Fibroblast of lung (primary cell): Measurements from ENCODE around the gene EML4.
"Not testable (repeated sequence)": the region's sequence is repeated elsewhere in the genome, so short reads cannot be mapped to it uniquely, and the experiment has no call there.

Experiments
- EZH2 ChIP-seq: IDR thresholded peaks from 2 replicates; pipeline ENCODE4 v1.5.1; 2012; ENCODE audit warnings: low read length, control low read depth, mild to moderate bottlenecking; ENCODE audit errors: missing control alignments
- TF ChIP-seq, protein P1 (sequence below), 2 donors: IDR thresholded peaks in 1 of 2; conservative IDR thresholded peaks in 1 of 2; 1 replicate in 1 of 2; 2 replicates in 1 of 2; pipeline ENCODE4 v1.5.1; 2011 to 2012; ENCODE audit warnings: low read length in 2 of 2, control low read depth in 1 of 2, inconsistent platforms in 1 of 2, low read depth in 1 of 2, mild to moderate bottlenecking in 1 of 2

DNA sequence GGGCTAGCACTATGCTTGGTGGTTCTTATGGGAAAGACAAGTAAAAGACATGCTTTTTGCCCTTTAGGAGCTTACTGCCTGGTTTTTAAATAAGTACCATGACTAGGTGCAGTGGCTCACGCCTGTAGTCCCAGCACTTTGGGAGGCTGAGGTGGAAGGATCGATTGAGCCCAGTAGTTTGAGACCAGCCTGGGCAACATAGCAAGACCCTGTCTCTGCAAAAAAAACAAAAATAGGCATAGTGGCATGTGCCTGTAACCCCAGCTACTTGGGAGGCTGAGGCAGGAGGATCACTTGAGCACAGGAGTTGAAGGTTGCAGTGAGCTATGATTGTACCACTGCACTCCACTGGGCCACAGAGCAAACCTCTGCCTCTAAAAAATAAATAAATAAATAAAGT is 4.3 kb downstream of the EML4 start:
- not testable (repeated sequence) for TF ChIP-seq EZH2
- TF ChIP-seq, protein P1, sequence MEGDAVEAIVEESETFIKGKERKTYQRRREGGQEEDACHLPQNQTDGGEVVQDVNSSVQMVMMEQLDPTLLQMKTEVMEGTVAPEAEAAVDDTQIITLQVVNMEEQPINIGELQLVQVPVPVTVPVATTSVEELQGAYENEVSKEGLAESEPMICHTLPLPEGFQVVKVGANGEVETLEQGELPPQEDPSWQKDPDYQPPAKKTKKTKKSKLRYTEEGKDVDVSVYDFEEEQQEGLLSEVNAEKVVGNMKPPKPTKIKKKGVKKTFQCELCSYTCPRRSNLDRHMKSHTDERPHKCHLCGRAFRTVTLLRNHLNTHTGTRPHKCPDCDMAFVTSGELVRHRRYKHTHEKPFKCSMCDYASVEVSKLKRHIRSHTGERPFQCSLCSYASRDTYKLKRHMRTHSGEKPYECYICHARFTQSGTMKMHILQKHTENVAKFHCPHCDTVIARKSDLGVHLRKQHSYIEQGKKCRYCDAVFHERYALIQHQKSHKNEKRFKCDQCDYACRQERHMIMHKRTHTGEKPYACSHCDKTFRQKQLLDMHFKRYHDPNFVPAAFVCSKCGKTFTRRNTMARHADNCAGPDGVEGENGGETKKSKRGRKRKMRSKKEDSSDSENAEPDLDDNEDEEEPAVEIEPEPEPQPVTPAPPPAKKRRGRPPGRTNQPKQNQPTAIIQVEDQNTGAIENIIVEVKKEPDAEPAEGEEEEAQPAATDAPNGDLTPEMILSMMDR (conservative IDR thresholded peaks at IDR 0.05 in 1 of 2, IDR thresholded peaks at IDR 0.05 in 1 of 2; ENCODE audit: low read depth in 1 of 2, low read length in 2 of 2), result not testable (repeated sequence)
